Keratinocyte (primary cell): Measurements from ENCODE around the gene LIG3. TPM values are rescaled to one million over a fixed set of nuclear protein-coding genes. Genes with fewer than 3 reads are reported as not detected.

ENCODE experiments used
- DNase-seq: peaks from one replicate; pipeline ENCODE4 v3.0.0-alpha.2; 2011; ENCODE audit warnings: low read depth, missing footprints, low spot score
- FAIRE-seq: peaks from 2 replicates; lab custom pipeline; 2011; peaks lifted over from hg19 to GRCh38; lab: Jason Lieb, UNC
- H2AFZ ChIP-seq: 2 replicates; pipeline ENCODE4 v1.6.0; 2012; ENCODE audit warnings: low read length, control low read depth, inconsistent platforms; ENCODE audit not compliant: control insufficient read depth
- H3K27ac ChIP-seq: 2 replicates; pipeline ENCODE4 v1.5.1; 2011; ENCODE audit warnings: low read length; ENCODE audit not compliant: control insufficient read depth, insufficient read depth
- H3K27me3 ChIP-seq: 3 replicates; pipeline ENCODE4 v1.6.0; 2011; ENCODE audit warnings: low read length; ENCODE audit not compliant: control insufficient read depth, insufficient read depth; ENCODE audit errors: extremely low read depth
- H3K36me3 ChIP-seq, 2 experiments: 2 replicates in 1 of 2; 3 replicates in 1 of 2; pipeline ENCODE4 v1.5.1; 2011; ENCODE audit warnings: low read length in 2 of 2, mild to moderate bottlenecking in 1 of 2; ENCODE audit not compliant: control insufficient read depth in 2 of 2, insufficient read depth in 2 of 2; ENCODE audit errors: extremely low read depth in 1 of 2
- H3K4me1 ChIP-seq: 3 replicates; pipeline ENCODE4 v1.5.1; 2011; ENCODE audit warnings: low read length; ENCODE audit not compliant: control insufficient read depth, insufficient read depth; ENCODE audit errors: extremely low read depth
- H3K4me2 ChIP-seq: 3 replicates; pipeline ENCODE4 v1.6.0; 2011; ENCODE audit warnings: low read depth, low read length; ENCODE audit not compliant: control insufficient read depth, insufficient read depth; ENCODE audit errors: extremely low read depth
- H3K4me3 ChIP-seq, 3 experiments: fragments of 200-600 bp in 1 of 3; sonication (generic) in 1 of 3; 2 replicates in 2 of 3; 3 replicates in 1 of 3; pipeline ENCODE4 v1.5.1; 2011 to 2016; ENCODE audit warnings: low read length in 3 of 3, mild to moderate bottlenecking in 3 of 3, control low read depth in 2 of 3, inconsistent platforms in 1 of 3, low read depth in 1 of 3, mixed read lengths in 1 of 3, mixed run types in 1 of 3, moderate library complexity in 1 of 3; ENCODE audit not compliant: control insufficient read depth in 2 of 3, insufficient read depth in 2 of 3; ENCODE audit errors: extremely low read depth in 1 of 3
- H3K79me2 ChIP-seq: 2 replicates; pipeline ENCODE4 v1.6.0; 2012; ENCODE audit warnings: low read length; ENCODE audit not compliant: control insufficient read depth, insufficient read depth
- H3K9ac ChIP-seq: 3 replicates; pipeline ENCODE4 v1.6.0; 2011; ENCODE audit warnings: low read length; ENCODE audit not compliant: control insufficient read depth, insufficient read depth; ENCODE audit errors: extremely low read depth
- H3K9me1 ChIP-seq: 3 replicates; pipeline ENCODE4 v1.6.0; 2011; ENCODE audit warnings: low read length; ENCODE audit not compliant: control insufficient read depth, insufficient read depth; ENCODE audit errors: extremely low read depth
- H3K9me3 ChIP-seq: 2 replicates; pipeline ENCODE4 v1.5.1; 2012; ENCODE audit warnings: low read depth, low read length; ENCODE audit not compliant: control insufficient read depth
- H4K20me1 ChIP-seq: 3 replicates; pipeline ENCODE4 v1.6.0; 2011; ENCODE audit warnings: low read length; ENCODE audit not compliant: control insufficient read depth, insufficient read depth; ENCODE audit errors: extremely low read depth
- CTCF ChIP-seq, 3 experiments: IDR thresholded peaks in 1 of 3; conservative IDR thresholded peaks in 1 of 3; optimal IDR thresholded peaks in 1 of 3; 2 replicates in 2 of 3; 3 replicates in 1 of 3; pipeline versions ENCODE3 to v1.5.1; 2011; ENCODE audit warnings: low read length in 3 of 3, mild to moderate bottlenecking in 3 of 3, moderate library complexity in 2 of 3, control low read depth in 1 of 3, inconsistent platforms in 1 of 3; ENCODE audit not compliant: insufficient read depth in 2 of 3; ENCODE audit errors: extremely low read depth in 1 of 3
- EZH2 ChIP-seq: IDR thresholded peaks from one replicate; pipeline ENCODE4 v1.6.1; 2012; ENCODE audit warnings: inconsistent platforms, mild to moderate bottlenecking, low read length, moderate library complexity
- dilution Hi-C: fragments of 300-500 bp; cut with MboI; formaldehyde crosslinking; loops from one replicate; pipeline ENCODE4 v1.7.0; 2020; ENCODE audit warnings: low sequenced_read_pairs; ENCODE audit not compliant: extremely low pct_ligation_motif_present
- polyA plus RNA-seq, 5 experiments: library from polyadenylated mRNA; depleted of rRNA in 3 of 5; stranded (reverse) in 3 of 5; stranded (forward) in 1 of 5; unstranded in 1 of 5; fragments of >200 nt; gene quantifications; 1 replicate in 1 of 5; 2 replicates in 3 of 5; 3 replicates in 1 of 5; pipeline versions ENCODE4 v1.2.1 to v1.2.3, GENCODE V29; 2011 to 2012; ENCODE audit warnings: missing spikeins in 2 of 5, low read depth in 1 of 5, low replicate concordance in 1 of 5

The LIG3 gene
- polyA plus RNA-seq, 1 donor (not counting 4 experiments of a cell fraction or from before 2014, with no cell fraction given): 29.3 TPM

DNA sequence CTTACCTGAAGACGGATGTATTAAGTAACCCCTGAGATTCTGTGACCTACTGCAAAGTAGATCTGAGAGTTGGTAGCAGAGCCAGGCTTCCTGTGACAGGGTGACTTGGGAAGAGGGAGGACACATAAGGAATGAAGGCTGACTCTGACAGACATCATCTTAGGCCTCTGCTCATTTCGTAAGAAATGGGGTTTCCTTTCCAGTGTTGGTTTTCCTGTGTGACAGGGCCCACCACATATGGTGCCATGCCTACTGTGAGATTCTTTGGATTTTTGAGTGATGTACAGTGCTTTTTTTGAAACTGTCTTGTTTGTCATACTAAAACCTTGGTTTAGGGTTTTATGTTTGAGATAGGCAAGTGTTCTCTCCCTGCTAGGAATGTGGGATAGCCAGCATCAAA lies 12.7 kb downstream of the LIG3 start:
- Histone ChIP-seq H3K79me2 (no peaks in the 10 kb centered on the region), H3K36me3 (peaks cover 32 to 37% of the 10 kb centered on the region in 2 experiments), H2AFZ (no peak overlapping the region), H3K4me3 (no peak overlapping the region), H3K9me1 (no peaks in the 10 kb centered on the region), H3K27ac (no peak overlapping the region), H3K27me3 (no peaks in the 10 kb centered on the region), H3K9ac (no peak overlapping the region), H3K4me2 (no peak overlapping the region), H3K9me3 (no peaks in the 10 kb centered on the region), H4K20me1 (no peaks in the 10 kb centered on the region), H3K4me1 (no peaks in the 10 kb centered on the region)
- DNase-seq (no peak), FAIRE-seq (no peak)
- TF ChIP-seq EZH2: no peak
- no peak for TF ChIP-seq CTCF (optimal IDR thresholded peaks at IDR 0.05 in 1 of 3, IDR thresholded peaks at IDR 0.05 in 1 of 3, conservative IDR thresholded peaks at IDR 0.05 in 1 of 3; ENCODE audit: extremely low read depth in 1 of 3, insufficient read depth in 2 of 3, low read length in 3 of 3)
- dilution Hi-C loops: no loop called here

- dilution Hi-C loops: no loop called here
- H3K4me1 ChIP-seq: no peaks in the 10 kb centered on the region
- H2AFZ ChIP-seq: no peak overlapping the region
- H3K79me2 ChIP-seq: no peaks in the 10 kb centered on the region
- peaks cover 37 to 39% of the 10 kb centered on the region in 2 experiments for H3K36me3 ChIP-seq
- no peak for DNase-seq
- no peak for FAIRE-seq
- no peaks in the 10 kb centered on the region for H3K27me3 ChIP-seq
- H3K9me3 ChIP-seq: no peaks in the 10 kb centered on the region
- no peaks in the 10 kb centered on the region for H4K20me1 ChIP-seq
- no peak overlapping the region for H3K27ac ChIP-seq
- no peak overlapping the region for H3K4me3 ChIP-seq
- TF ChIP-seq EZH2 (no peak), CTCF (optimal IDR thresholded peaks at IDR 0.05 in 1 of 3, IDR thresholded peaks at IDR 0.05 in 1 of 3, conservative IDR thresholded peaks at IDR 0.05 in 1 of 3; ENCODE audit: extremely low read depth in 1 of 3, insufficient read depth in 2 of 3, low read length in 3 of 3) (no peak)
- no peaks in the 10 kb centered on the region for H3K9me1 ChIP-seq
- H3K4me2 ChIP-seq: no peak overlapping the region
- H3K9ac ChIP-seq: no peak overlapping the region
These were observed 16.3 kb downstream of the LIG3 start for GRCh38 chr17:34996422-34997285.
